Thymus (tissue), 11 donors: ENCODE results near the gene CRTC3. TPM values are rescaled to one million over a fixed set of nuclear protein-coding genes. Genes with fewer than 3 reads are reported as not detected.
A peak's percentile ranks its signal among the peaks of the same experiment; 100 is the strongest.
"Not testable (repeated sequence)": the region's sequence is repeated elsewhere in the genome, so short reads cannot be mapped to it uniquely, and the experiment has no call there.

Experiments used
- DNase-seq, 9 donors: peaks; one replicate each; pipeline ENCODE4 v3.0.0-alpha.2; 2013; ENCODE audit warnings: low spot score in 9 of 9, low read depth in 6 of 9, missing footprints in 1 of 9
- H3K27ac ChIP-seq, 2 donors: one replicate each; pipeline ENCODE4 v1.5.1; 2013; ENCODE audit warnings: control low read depth in 1 of 2, low read depth in 1 of 2, low read length in 1 of 2, mild to moderate bottlenecking in 1 of 2, moderate library complexity in 1 of 2
- H3K27me3 ChIP-seq, 2 donors: one replicate each; pipeline ENCODE4 v1.5.1; 2013; ENCODE audit warnings: low read length in 1 of 2; ENCODE audit not compliant: control insufficient read depth in 2 of 2, insufficient read depth in 1 of 2
- H3K36me3 ChIP-seq, 2 donors: one replicate each; pipeline ENCODE4 v1.5.1; 2013; ENCODE audit warnings: low read length in 1 of 2, mild to moderate bottlenecking in 1 of 2, moderate library complexity in 1 of 2; ENCODE audit not compliant: control insufficient read depth in 2 of 2, insufficient read depth in 2 of 2
- H3K4me1 ChIP-seq, 2 donors: one replicate each; pipeline ENCODE4 v1.5.1; 2013; ENCODE audit warnings: low read length in 2 of 2; ENCODE audit not compliant: control insufficient read depth in 2 of 2, insufficient read depth in 2 of 2
- H3K4me3 ChIP-seq, 2 donors: one replicate each; pipeline ENCODE4 v1.5.1; 2013; ENCODE audit warnings: low read length in 2 of 2, control low read depth in 1 of 2, mild to moderate bottlenecking in 1 of 2
- H3K9me3 ChIP-seq, 2 donors: one replicate each; pipeline ENCODE4 v1.5.1; 2013; ENCODE audit warnings: low read length in 1 of 2, mild to moderate bottlenecking in 1 of 2; ENCODE audit not compliant: control insufficient read depth in 2 of 2, insufficient read depth in 1 of 2
- WGBS: extraction: QIAGEN DNeasy Blood & Tissue Kit; methylation state at CpG from one replicate; pipeline ENCODE4 v1.1.7; 2013; 5-methylcytosine and 5-hydroxymethylcytosine counted together
- polyA plus RNA-seq: library from polyadenylated mRNA; stranded (reverse); fragments of 200-250 nt; gene quantifications from one replicate; pipeline ENCODE4 v1.2.3, GENCODE V29; 2013
- total RNA-seq: library from RNA; stranded (reverse); fragments of 120-200 nt; gene quantifications from one replicate; pipeline ENCODE4 v1.2.4, GENCODE V29; 2013
- donor health status: healthy.

CRTC3 gene
- total and polyA plus RNA-seq, 2 donors, result 5.8 to 17.9 TPM

DNA sequence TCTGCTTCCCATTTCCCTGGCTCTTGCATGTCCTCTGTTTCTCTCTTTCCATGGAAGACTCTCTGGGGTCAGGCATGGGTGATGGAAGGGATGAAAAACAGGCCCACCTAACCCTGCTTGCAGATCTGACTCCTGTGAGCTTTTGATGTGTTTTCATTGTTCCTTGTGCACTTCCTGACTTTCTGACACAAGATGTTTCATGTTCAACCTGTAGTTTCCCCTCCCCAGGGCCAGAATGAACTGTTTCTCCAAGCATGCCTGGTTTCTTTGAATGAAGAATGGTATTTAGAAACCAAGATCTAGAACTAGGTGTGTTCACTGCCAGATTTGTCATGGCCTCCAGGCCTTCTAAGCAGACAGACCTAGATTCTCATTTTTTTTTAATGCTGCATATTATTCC lies 36.1 kb upstream of the CRTC3 start:
- no peak overlapping the region for H3K27ac ChIP-seq
- DNase-seq, result peak in 3 of 9 donors; percentile 7 to 49 (median 44)
- H3K27me3 ChIP-seq, result no peaks in the 10 kb centered on the region
- H3K4me1 ChIP-seq, result no peaks in the 10 kb centered on the region
- peaks cover 56 to 84% of the 10 kb centered on the region in 2 donors for H3K36me3 ChIP-seq
- no peaks in the 10 kb centered on the region for H3K9me3 ChIP-seq
- H3K4me3 ChIP-seq, result no peak overlapping the region

DNA sequence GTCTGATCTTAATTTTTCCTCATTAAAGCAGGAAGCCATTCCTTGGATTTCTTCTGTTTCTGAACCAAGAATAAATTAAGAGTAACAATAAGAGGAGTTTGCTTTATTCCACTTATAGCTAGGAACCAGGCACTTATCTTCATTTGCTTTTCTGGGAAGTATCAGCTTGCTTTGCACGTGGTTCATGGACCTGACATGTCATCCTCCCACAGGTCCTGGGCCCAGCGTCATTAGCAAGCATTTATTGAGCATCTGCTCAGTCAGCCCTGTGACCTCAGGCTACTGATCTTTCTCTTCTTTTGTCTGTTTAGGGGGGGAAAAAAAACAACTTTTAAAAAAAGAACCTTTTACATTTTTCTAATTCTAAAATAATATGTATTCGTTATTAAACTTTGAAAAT lies 34.7 kb upstream of the CRTC3 start:
- Histone ChIP-seq H3K36me3 (peaks cover 59 to 88% of the 10 kb centered on the region in 2 donors), H3K4me1 (no peaks in the 10 kb centered on the region), H3K4me3 (no peak overlapping the region), H3K27ac (no peak overlapping the region), H3K9me3 (no peaks in the 10 kb centered on the region), H3K27me3 (no peaks in the 10 kb centered on the region)
- 98% methylated on average over 3 of the region's 3 CpGs for WGBS
- DNase-seq, result no peak

DNA sequence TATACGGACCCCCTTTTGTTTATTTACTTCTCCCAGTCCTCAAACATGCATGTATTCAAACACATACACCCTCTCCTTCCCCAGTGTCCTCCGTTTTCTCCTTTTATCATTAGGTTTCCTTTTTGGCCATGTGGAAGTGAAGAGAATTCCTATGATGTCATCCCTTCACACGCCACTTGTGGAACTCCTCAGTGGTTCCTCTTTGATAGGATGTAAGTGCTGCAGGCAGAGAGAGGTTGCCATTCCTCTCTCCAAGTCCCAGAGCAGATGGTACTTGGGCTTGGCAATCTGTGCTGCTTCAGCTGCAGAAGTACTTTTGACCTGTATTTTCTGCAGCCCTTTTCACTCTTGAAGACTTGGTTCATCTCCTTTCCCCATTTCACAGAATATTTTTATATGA lies 32.9 kb upstream of the CRTC3 start:
- no peak overlapping the region for H3K27ac ChIP-seq
- WGBS, result 92% methylated on average over 3 of the region's 3 CpGs

DNA sequence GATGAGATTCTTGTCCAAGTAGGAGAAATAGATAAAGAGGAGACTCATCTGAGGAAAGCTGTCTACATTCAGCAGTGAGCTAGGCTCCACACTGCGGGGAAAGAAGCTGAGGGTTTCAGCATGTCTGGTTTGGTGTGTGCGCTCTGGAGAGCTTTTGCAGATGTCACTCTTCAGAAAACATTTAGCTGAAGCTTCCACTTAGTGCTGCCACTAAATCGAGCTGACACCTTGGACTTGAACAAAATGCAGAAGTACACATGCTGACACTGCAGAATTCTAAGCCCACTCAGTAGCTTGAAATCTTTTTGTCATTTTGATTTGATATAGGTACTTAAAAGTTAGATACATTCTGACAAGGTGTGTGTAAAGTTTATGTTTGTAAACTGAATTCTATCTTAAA lies 32.3 kb upstream of the CRTC3 start:
- no peak for DNase-seq
- H3K36me3 ChIP-seq, result peaks cover 41 to 87% of the 10 kb centered on the region in 2 donors
- no peaks in the 10 kb centered on the region for H3K27me3 ChIP-seq
- WGBS, result 58% methylated on average over 3 of the region's 3 CpGs
- no peak overlapping the region for H3K27ac ChIP-seq
- H3K9me3 ChIP-seq, result no peaks in the 10 kb centered on the region
- H3K4me3 ChIP-seq, result no peak overlapping the region
- no peaks in the 10 kb centered on the region for H3K4me1 ChIP-seq

More for the DNA sequence above, 32.9 kb upstream of the CRTC3 start:
- DNase-seq, result no peak
- H3K9me3 ChIP-seq, result no peaks in the 10 kb centered on the region
- no peaks in the 10 kb centered on the region for H3K27me3 ChIP-seq
- H3K4me1 ChIP-seq, result no peaks in the 10 kb centered on the region
- no peak overlapping the region for H3K4me3 ChIP-seq
- H3K36me3 ChIP-seq, result peaks cover 47 to 88% of the 10 kb centered on the region in 2 donors

DNA sequence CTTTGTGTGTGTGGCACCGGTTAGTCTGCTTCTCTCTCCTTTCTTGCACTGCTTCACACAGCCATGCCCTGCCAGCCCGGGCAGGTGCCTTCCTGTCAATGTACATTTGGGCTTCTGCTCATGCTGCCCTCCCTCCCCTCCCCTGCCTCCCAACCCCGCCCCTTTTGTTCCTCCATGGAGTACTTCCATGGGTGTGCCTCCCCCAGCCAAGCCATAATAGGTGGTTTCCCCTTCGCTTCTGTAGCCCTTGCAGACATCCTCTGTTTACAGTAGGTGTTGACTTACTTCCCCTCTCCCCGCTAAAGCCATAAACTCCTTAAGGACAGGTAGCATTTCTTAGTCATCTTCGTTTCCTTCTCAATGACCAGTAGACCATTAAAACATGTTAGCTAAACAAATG lies 31.8 kb upstream of the CRTC3 start:
- no peak for DNase-seq
- H3K9me3 ChIP-seq, result no peaks in the 10 kb centered on the region
- H3K4me1 ChIP-seq, result no peaks in the 10 kb centered on the region
- H3K36me3 ChIP-seq, result peaks cover 37 to 83% of the 10 kb centered on the region in 2 donors
- 91% methylated on average over 6 of the region's 6 CpGs for WGBS
- no peak overlapping the region for H3K4me3 ChIP-seq
- no peak overlapping the region for H3K27ac ChIP-seq
- no peaks in the 10 kb centered on the region for H3K27me3 ChIP-seq

DNA sequence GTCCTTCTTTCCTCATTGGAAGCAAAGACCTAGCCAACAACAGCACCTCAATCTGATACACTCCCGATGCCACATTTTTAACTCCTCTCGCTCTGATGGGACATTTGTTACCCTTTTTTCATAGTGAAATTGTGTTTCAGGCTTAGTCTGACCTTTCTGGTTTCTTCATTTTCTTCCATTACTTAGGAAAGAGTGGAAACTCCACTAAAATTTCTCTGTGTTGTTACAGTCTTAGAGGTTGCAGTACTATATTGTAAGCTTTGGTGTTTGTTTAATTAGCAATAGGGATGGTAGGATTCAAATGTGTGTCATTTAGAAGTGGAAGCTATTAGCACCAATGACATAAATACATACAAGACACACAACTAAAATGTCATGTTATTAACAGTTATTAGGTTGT lies 29.6 kb upstream of the CRTC3 start:
- DNase-seq, result no peak
- Histone ChIP-seq H3K9me3 (no peaks in the 10 kb centered on the region), H3K27ac (no peak overlapping the region), H3K4me1 (no peaks in the 10 kb centered on the region), H3K4me3 (no peak overlapping the region), H3K27me3 (no peaks in the 10 kb centered on the region), H3K36me3 (peaks cover 33 to 62% of the 10 kb centered on the region in 2 donors)
- WGBS, result 96% methylated on average over 2 of the region's 2 CpGs

DNA sequence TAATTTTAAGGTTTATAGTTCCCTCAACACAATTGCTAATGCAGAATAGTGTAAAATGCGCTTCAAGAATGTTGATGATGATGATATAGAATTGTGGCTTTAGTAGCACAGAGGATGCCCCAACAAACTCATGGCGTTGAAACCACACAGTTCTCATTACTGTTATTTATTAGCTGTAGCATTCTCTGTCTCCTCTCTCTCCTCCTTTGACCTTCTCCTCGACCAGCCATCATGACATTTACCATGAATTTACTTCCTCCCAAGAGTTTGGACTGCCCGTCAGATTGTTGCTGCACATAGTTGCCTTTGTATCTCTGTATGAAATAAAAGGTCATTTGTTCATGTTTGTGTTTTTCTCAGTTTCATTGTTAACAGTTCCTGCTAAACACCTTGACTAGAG lies 27.8 kb upstream of the CRTC3 start:
- Histone ChIP-seq H3K36me3 (peaks cover 26 to 47% of the 10 kb centered on the region in 2 donors), H3K27me3 (no peaks in the 10 kb centered on the region), H3K4me1 (no peaks in the 10 kb centered on the region), H3K27ac (no peak overlapping the region), H3K4me3 (no peak overlapping the region), H3K9me3 (no peaks in the 10 kb centered on the region)
- DNase-seq, result no peak
- WGBS, result 84% methylated on average over 4 of the region's 4 CpGs

DNA sequence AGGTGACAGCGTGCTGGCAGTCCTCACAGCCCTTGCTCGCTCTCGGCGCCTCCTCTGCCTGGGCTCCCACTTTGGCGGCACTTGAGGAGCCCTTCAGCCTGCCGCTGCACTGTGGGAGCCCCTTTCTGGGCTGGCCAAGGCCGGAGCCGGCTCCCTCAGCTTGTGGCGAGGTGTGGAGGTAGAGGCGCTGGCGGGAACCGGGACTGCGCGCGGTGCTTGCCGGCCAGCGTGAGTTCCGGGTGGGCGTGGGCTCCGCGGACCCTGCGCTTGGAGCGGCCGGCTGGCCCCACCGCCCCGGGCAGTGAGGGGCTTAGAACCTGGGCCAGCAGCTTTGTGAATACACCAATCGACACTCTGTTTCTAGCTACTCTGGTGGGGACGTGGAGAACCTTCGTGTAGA lies 18.9 kb upstream of the CRTC3 start:
- H3K4me3 ChIP-seq, H3K27ac ChIP-seq, H3K4me1 ChIP-seq, H3K27me3 ChIP-seq, H3K9me3 ChIP-seq, DNase-seq, H3K36me3 ChIP-seq: not testable (repeated sequence)
- 98% methylated on average over 29 of the region's 29 CpGs for WGBS

DNA sequence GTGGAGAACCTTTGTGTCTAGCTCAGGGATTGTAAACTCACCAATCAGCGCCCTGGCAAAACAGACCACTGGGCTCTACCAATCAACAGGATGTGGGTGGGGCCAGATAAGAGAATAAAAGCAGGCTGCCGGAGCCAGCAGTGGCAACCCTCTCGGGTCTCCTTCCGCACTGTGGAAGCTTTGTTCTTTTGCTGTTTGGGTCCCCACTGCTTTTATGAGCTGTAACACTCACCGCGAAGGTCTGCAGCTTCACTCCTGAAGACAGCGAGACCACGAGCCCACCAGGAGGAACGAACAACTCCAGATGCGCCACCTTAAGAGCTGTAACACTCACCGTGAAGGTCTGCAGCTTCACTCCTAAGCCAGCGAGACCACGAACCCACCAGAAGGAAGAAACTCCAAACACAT lies 18.5 kb upstream of the CRTC3 start:
- not testable (repeated sequence) for H3K4me1 ChIP-seq, H3K27me3 ChIP-seq, H3K4me3 ChIP-seq, H3K27ac ChIP-seq, H3K9me3 ChIP-seq, H3K36me3 ChIP-seq, DNase-seq
- 51% methylated on average over 13 of the region's 13 CpGs for WGBS

DNA sequence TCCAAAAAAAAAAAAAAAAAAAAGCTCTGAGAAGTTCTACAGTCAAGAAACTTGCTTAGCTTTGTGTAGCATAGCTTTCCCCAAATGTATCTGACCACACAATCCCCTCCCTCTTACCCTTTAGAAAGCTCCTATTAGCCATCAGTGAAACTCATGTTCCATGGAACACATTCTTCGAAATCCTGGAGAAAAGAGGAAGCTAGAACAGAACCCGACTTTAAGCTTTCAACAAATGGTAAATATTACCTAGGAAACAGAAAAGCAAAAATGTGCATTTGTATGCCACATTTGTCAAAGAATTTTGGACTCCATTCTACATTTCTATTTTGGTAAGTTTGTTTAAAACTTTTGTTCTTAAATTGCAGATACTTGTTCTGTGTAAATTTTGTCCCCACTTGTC lies 17.4 kb upstream of the CRTC3 start:
- WGBS, result 30% methylated on average over 2 of the region's 2 CpGs
- Histone ChIP-seq H3K4me3 (no peak overlapping the region), H3K9me3 (no peaks in the 10 kb centered on the region), H3K27me3 (no peaks in the 10 kb centered on the region), H3K4me1 (no peaks in the 10 kb centered on the region), H3K36me3 (no peaks in the 10 kb centered on the region), H3K27ac (no peak overlapping the region)
- no peak for DNase-seq
